B cell (primary cell): ENCODE results near the gene PLEKHH2.

ENCODE experiments used
- EZH2 ChIP-seq: IDR thresholded peaks from 2 replicates; pipeline ENCODE4 v1.6.1; 2012; ENCODE audit warnings: borderline replicate concordance, low read depth, mild to moderate bottlenecking, moderate library complexity, low read length; ENCODE audit not compliant: insufficient read depth, poor library complexity, severe bottlenecking
- TF ChIP-seq, protein P1 (sequence below): fragments of 200-600 bp; IDR thresholded peaks from one replicate; pipeline ENCODE4 v1.8.0; 2022; ENCODE audit warnings: antibody characterized with exemption, mild to moderate bottlenecking

DNA sequence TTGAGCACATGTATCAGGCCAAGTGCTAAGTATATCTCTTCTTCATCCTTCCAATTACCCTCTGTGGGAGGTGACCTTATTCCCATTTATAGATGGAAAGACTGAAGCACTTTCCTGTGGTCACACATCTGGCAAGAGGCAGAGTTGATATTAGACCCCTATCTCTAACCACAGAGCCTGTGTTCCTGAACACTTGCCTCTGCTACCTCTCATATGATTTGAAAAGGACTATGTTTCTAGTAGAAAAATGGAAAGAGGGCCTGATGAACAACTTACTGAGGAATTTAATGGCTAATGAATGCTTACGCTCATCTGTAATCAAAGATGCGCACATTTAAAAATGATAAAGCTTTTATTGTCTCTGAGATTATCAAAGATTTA is 90.6 kb downstream of the PLEKHH2 start:
- TF ChIP-seq, protein P1, sequence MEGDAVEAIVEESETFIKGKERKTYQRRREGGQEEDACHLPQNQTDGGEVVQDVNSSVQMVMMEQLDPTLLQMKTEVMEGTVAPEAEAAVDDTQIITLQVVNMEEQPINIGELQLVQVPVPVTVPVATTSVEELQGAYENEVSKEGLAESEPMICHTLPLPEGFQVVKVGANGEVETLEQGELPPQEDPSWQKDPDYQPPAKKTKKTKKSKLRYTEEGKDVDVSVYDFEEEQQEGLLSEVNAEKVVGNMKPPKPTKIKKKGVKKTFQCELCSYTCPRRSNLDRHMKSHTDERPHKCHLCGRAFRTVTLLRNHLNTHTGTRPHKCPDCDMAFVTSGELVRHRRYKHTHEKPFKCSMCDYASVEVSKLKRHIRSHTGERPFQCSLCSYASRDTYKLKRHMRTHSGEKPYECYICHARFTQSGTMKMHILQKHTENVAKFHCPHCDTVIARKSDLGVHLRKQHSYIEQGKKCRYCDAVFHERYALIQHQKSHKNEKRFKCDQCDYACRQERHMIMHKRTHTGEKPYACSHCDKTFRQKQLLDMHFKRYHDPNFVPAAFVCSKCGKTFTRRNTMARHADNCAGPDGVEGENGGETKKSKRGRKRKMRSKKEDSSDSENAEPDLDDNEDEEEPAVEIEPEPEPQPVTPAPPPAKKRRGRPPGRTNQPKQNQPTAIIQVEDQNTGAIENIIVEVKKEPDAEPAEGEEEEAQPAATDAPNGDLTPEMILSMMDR = no peak
- no peak for TF ChIP-seq EZH2
